Peyer's patch (tissue), 4 donors: Measurements from ENCODE around the gene TLR1.

Experiments used
- POLR2A ChIP-seq, 2 donors: fragments of 450-650 bp; IDR thresholded peaks; one replicate each; pipeline ENCODE4 v1.5.1; 2017; ENCODE audit warnings: antibody characterized with exemption in 2 of 2, mild to moderate bottlenecking in 2 of 2, moderate library complexity in 2 of 2
- TF ChIP-seq, protein P1 (sequence below), 6 experiments: fragments of 450-650 bp in 4 of 6; fragments of 200-600 bp in 2 of 6; sonication (generic) in 1 of 6; IDR thresholded peaks; one replicate each; pipeline ENCODE4 v1.5.1; 2017 to 2019; ENCODE audit warnings: antibody characterized with exemption in 6 of 6, mild to moderate bottlenecking in 3 of 6, moderate library complexity in 1 of 6

DNA sequence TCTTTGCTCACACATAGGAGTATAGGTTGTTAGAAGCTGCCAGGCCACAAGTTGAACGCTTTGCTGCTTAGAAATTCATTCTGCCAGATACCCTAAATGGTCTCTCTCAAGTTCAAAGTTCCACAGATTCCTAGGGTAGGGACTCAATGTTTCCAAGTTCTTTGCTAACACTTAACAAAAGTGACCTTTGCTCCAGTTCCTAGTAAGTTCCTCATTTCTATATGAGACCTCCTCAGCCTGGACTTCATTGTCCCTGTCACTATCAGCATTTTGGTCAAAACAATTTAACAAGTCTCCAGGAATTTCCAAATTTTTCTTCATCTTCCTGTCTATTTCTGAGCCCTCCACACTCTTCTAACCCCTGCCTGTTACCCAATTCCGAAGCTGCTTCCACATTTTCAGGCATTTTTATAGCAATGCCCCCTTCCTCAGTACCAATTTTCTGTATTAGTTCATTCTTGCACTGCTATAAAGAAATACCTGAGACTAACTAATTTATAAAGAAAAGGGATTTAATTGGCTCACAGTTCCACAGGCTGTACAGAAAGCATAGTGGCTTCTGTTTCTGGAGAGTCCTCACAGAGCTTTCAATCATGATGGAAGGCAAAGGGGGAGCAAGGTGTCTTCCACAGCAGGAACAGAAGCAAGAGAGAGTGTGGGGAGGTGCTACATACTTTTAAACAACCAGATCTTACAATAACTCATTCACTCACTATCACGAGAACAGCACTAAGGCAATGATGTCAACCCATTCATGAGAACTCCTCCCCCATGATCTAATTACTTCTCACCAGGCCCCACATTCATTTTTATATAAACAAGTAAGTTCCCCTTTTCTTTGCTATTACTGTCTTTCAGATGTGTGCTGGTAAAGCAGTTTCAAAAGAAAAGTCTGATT, 11.5 kb upstream of the TLR1 start:
- TF ChIP-seq, protein P1, sequence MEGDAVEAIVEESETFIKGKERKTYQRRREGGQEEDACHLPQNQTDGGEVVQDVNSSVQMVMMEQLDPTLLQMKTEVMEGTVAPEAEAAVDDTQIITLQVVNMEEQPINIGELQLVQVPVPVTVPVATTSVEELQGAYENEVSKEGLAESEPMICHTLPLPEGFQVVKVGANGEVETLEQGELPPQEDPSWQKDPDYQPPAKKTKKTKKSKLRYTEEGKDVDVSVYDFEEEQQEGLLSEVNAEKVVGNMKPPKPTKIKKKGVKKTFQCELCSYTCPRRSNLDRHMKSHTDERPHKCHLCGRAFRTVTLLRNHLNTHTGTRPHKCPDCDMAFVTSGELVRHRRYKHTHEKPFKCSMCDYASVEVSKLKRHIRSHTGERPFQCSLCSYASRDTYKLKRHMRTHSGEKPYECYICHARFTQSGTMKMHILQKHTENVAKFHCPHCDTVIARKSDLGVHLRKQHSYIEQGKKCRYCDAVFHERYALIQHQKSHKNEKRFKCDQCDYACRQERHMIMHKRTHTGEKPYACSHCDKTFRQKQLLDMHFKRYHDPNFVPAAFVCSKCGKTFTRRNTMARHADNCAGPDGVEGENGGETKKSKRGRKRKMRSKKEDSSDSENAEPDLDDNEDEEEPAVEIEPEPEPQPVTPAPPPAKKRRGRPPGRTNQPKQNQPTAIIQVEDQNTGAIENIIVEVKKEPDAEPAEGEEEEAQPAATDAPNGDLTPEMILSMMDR (IDR thresholded peaks at IDR 0.05) = no peak
- TF ChIP-seq POLR2A (IDR thresholded peaks at IDR 0.05) = no peak
